ENCODE measurements around the gene BPTF.
"Not testable (repeated sequence)": the region's sequence is repeated elsewhere in the genome, so short reads cannot be mapped to it uniquely, and the experiment has no call there.

GRCh38 chr17:67812380-67812779, 12.9 kb upstream of the BPTF start:
- not testable (repeated sequence) for TF ChIP-seq CTCF (IDR thresholded peaks at IDR 0.05; ENCODE audit: poor library complexity); EZH2 (IDR thresholded peaks at IDR 0.05; ENCODE audit: borderline replicate concordance); EZH2phosphoT487 (IDR thresholded peaks at IDR 0.05; ENCODE audit: low read depth, severe bottlenecking, unreplicated experiment)
